ENCODE results near the gene NPC1.
"Not testable (repeated sequence)": the region's sequence is repeated elsewhere in the genome, so short reads cannot be mapped to it uniquely, and the experiment has no call there.

NPC1 gene

DNA sequence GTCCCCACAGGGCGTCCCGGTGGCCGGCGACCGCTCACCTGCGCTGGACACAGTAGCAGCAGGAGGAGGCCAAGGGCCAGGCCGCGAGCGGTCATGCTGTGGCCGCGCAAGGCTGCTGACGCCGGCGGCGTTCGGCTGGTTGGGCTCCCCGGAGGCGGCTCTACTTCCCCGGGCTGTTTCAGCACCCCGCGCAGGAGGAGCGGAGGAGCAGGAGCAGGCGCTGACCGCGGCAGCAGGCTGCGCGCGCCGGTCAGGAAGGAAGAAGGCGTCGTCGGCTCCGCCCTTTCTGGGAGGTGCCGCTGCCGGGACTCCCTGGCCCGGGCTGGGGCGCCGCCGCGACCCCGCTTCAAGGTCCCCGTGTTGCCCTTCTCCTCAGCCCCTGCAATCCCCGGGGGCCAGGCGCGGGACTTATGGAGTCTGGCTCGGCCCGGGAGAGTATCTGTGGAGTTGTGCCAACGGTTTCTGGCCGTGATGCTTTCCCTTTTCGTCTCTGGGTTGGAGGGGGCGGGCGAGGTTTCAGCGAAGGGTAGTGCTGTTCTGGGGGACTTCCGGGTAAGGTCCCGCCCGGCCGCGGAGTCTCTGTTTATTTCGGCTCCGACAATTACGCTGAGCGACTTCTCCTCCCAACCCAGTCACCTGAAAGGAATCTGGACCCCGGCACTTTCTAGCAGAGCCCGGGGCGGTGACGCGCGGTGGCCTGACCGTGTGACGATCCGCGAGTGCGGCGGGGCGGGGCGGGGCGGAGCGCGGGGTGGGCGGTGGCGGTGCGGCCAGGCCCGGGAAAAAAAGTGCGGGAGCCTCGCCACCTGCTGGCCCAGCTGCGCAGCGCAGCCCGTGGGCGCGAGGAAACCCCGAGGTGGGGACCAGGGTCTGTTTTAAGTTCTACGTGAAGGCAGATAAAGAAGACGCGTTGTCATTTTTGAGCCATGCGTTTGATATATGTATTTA, at the start of gene NPC1:
Gene NPC1 (minus strand): TSS at position 258 of the 948 bp plus-strand sequence. CDS start 163 bp downstream, at position 95.
- DNase-seq (ENCODE audit: extremely low spot score, insufficient read length, low read depth) (peak; percentile 87), FAIRE-seq (peak; percentile 91)

DNA sequence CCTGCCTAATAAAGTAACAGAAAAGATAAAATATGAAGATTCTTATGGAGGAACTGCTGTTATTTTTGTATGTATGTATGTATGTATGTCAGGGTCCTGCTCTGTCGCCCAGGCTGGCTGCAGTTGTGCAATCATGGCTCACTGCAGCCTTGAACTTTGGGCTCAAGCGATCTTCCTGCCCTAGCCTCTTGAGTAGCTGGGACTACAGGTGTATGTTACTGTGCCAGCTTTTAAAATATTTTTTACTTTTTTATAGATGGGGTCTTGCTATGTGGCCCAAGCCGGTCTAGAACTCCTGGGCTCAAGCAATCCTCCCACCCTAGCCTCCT, 49.7 kb upstream of the NPC1 start:
- FAIRE-seq (no peak), DNase-seq (ENCODE audit: extremely low spot score, insufficient read length, low read depth) (no peak)

- DNase-seq (ENCODE audit: extremely low spot score, insufficient read length, low read depth) (no peak), FAIRE-seq (no peak)
Measured at GRCh38 chr18:23635283-23636070, 49.2 kb upstream of the NPC1 start.

- no peak for FAIRE-seq
- no peak for DNase-seq (ENCODE audit: extremely low spot score, insufficient read length, low read depth)
Measured at GRCh38 chr18:23634692-23635091, 48.4 kb upstream of the NPC1 start.

DNA sequence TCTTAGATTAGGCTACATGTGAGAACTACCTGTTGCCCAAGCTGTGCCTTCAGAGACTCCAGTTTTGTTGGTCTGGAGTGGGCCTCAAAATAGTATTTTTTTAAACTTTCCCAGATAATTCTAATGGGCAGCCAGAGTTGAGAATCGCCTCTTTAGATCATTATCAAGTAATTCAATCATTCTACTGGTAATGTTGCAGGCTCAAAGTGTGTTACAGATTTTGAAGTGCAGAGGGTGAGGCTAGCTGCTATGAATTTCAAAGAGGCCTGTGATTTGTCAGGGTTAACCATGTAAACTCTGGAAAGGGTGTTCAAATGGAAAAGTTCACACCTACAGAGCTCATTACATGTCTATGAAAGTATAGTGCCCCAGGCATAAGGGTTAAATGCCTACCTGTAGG, 46.3 kb upstream of the NPC1 start:
- DNase-seq (ENCODE audit: extremely low spot score, insufficient read length, low read depth), result no peak
- FAIRE-seq, result no peak

GRCh38 chr18:23631746-23632145, 45.4 kb upstream of the NPC1 start:
- DNase-seq (ENCODE audit: extremely low spot score, insufficient read length, low read depth), result no peak
- no peak for FAIRE-seq

GRCh38 chr18:23631312-23631711, 45.0 kb upstream of the NPC1 start:
- DNase-seq (ENCODE audit: extremely low spot score, insufficient read length, low read depth) (no peak), FAIRE-seq (no peak)

- DNase-seq (ENCODE audit: extremely low spot score, insufficient read length, low read depth), result no peak
- FAIRE-seq, result peak; percentile 87
Measured at GRCh38 chr18:23629444-23629946, 43.2 kb upstream of the NPC1 start.

DNA sequence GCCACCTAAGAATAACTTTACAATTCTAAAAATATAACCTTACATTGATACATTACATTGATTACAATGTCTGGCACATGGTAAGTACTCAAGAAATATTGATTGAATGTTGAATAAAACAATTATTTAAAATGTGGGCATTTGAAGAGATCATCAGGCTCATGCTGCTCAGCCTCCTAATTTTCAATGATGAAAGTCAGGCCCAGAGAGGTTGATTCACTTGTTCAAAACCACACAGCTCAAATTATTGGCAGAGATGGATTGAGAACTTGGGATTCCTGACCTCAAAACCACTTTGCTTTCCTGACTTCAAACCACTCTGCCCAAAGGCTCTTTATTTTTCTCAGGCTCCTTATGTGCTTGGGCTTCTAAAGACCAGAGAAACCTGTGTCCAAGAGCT, 41.7 kb upstream of the NPC1 start:
- no peak for FAIRE-seq
- no peak for DNase-seq (ENCODE audit: extremely low spot score, insufficient read length, low read depth)

GRCh38 chr18:23627321-23627720, 41.0 kb upstream of the NPC1 start:
- DNase-seq (ENCODE audit: extremely low spot score, insufficient read length, low read depth), result no peak
- FAIRE-seq, result no peak

GRCh38 chr18:23626451-23627279, 40.4 kb upstream of the NPC1 start:
- no peak for FAIRE-seq

GRCh38 chr18:23623040-23623439, 36.7 kb upstream of the NPC1 start:
- DNase-seq (ENCODE audit: extremely low spot score, insufficient read length, low read depth) (no peak), FAIRE-seq (no peak)

More at GRCh38 chr18:23626451-23627279, 40.4 kb upstream of the NPC1 start:
- no peak for DNase-seq (ENCODE audit: extremely low spot score, insufficient read length, low read depth)

DNA sequence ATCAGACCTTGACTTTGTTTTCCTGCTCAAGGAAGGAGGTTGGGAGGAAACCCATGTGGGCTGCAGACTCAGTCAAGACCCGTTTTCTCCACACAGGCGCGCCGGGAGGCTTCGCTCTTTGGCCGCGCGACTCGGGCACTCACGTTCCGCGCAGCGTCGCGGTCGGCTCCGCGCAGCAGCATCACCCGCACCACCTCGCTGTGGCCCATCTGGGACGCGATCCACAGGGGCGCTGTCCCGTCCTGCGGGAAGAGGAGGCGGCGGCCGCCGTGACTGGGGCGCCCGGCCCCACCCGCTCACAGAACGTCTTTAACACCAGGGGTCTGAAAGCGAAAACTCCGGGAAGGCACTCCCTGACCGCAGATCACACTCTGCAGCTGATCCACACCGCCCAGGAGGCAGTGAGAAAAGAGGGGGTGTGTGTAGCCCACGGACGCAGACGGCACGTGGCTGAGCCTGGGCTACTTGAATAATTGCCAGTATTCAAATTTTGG, 33.1 kb upstream of the NPC1 start:
- DNase-seq (ENCODE audit: extremely low spot score, insufficient read length, low read depth) (no peak), FAIRE-seq (peak; percentile 24)

- peak; percentile 66 for FAIRE-seq
- DNase-seq (ENCODE audit: extremely low spot score, insufficient read length, low read depth), result no peak
Measured at GRCh38 chr18:23618862-23619387, 32.6 kb upstream of the NPC1 start.

GRCh38 chr18:23617412-23618014, 31.2 kb upstream of the NPC1 start:
- DNase-seq (ENCODE audit: extremely low spot score, insufficient read length, low read depth) (no peak), FAIRE-seq (peak; percentile 87)

DNA sequence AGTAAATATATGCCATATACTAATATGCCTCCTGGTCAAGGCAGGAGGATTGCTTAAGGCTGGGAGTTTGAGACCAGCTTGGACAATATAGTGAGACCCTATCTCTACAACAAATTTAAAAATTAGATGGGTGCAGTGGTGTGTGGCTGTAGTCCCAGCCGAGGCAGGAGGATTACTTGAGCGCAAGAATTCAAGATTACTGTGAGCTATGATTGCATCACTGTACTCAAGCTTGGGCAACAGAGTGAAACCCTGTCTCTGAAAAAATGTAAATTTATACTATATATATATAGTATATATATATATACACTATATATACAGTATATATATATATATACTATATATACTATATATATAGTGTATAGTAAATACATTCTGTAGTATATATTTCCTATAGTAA, 30.0 kb upstream of the NPC1 start:
- DNase-seq (ENCODE audit: extremely low spot score, insufficient read length, low read depth) (no peak), FAIRE-seq (no peak)

DNA sequence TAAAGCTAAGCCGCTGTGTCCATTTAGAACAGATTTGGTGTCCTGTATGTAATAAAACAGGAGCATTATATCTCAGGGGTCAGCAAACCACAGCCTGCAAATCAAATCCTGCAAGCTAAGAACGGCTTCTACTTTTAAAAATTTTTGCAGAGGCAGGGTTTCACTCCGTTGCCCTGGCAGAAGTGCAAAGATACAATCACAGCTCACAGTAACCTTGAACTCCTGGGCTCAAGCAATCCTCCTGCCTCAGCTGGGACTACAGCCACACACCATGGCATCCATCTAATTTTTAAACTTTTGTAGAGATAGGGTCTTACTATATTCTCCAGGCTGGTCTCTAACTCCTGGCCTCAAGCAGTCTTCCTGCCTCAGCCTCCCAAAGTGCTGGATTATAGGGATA, 28.6 kb upstream of the NPC1 start:
- FAIRE-seq (no peak), DNase-seq (ENCODE audit: extremely low spot score, insufficient read length, low read depth) (no peak)

DNA sequence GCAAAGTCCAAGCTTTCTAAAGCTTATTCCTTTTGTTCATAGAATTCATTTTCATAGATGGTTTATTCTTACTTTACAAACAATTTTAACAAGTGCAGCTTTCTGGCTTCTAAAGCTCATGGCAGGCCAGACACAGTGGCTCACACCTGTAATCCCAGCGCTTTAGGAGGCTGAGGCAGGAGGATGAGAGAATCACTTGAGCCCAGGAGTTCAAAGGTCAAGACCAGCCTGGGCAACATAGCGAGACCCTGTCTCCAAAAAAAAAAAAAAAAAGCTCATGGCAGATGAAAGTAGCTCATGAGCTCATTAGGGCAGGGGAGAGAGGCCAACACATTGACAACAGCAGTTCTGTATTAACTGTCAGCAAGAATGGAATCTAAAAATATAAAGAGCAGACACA, 28.1 kb upstream of the NPC1 start:
- FAIRE-seq (no peak), DNase-seq (ENCODE audit: extremely low spot score, insufficient read length, low read depth) (no peak)

- not testable (repeated sequence) for DNase-seq (ENCODE audit: extremely low spot score, insufficient read length, low read depth); FAIRE-seq
Measured at GRCh38 chr18:23613091-23613475, 26.8 kb upstream of the NPC1 start.
